Activated CD4-positive, alpha-beta T cell treated with anti-CD3 and anti-CD28 coated beads for 1 hour (primary cell): ENCODE measurements around the gene SMYD2.

Experiments used
- DNase-seq: peaks from one replicate; pipeline ENCODE4 v3.0.0-alpha.2; 2020

SMYD2 gene

GRCh38 chr1:214303141-214303930 is 22.4 kb downstream of the SMYD2 start:
- no peak for DNase-seq

DNA sequence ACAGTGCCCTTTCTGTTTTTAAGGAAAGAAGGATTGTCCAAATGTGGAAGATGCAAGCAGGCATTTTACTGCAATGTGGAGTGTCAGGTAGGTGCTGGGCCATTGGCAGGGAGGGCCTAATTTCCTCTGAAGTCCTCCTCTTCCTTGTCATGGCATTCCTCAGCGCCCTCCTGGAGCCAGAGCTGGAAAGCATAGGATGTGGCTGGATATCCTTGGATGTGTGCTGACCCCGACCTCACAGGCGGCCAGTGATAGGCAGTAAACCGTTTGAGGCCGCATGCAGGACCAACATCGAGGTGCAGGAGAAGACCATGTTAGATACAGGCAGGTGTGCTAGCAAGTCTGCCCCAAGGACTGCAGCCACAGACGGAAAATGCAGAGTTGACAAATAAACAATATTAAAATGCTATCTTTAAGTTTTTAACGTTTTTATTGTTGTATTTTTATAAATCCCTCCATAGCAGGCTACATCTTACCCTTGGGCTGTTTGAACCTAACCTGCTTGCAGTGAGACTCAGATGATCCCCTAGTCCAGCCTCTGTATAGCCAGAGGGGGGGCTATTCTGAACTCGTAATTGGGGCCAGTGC is 24.3 kb downstream of the SMYD2 start:
- no peak for DNase-seq

- DNase-seq, result no peak
These were observed 25.3 kb downstream of the SMYD2 start for GRCh38 chr1:214306269-214306668.

DNA sequence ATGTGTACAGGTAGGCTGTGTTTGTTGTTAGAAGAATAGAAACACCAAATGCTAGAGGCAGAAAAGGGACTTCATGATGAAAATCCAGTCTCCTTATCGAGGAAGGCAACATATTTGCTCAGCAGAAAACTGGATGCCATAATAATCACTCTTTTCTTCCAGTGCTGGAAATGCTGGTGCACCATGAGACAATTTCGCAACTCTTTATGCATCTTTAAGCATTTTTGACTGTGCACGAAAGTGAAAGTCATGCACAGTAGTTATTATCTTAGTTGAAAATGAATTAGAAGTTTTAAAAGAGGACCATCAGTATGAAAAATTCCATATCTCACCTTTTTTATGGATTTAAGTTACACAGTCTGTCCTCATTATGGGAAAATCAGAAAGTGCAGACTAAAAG is 29.1 kb downstream of the SMYD2 start:
- no peak for DNase-seq

DNA sequence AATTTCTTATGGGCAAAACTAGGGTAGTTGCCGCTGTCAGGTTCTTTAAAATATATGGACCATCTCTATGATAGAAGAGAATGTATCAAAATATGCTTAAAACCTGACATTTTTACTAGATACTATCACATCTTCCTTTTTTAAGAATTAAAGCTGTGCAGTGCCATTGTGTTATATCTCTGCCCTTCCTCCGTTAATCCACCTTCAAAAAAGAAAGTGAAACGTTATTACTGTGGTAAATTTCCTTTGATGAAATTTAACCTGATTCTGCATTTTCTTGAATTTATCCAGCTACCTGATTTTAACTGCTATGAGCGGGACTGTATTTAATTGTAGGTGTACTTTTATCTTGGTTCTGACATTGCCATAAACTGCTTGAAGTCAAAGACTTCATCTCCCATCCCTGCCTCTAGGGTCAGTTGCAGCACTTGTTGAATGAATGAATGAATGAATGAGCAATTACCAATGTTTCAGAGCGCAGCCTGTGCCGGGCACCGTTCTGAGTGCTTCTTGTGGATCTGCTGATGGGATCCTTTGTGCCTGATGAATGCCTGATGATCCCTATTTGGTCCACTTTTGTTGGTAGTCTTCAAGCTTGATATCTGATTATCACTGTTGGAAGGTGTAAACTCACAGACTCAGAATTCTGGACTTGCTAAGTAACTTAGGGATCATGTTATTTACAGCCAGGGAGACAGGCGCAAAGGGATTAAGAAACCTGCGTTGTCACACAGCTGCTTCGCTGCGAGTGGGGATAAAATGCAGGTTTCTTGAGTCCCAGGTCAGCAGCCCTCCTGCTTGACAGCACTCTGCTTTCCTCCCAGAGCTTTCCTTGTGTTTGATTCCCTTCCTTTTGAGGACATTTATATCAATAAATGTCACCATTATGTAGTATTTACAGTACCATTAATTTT is 30.1 kb downstream of the SMYD2 start:
- DNase-seq, result no peak

- DNase-seq, result no peak
These were observed 31.6 kb downstream of the SMYD2 start for GRCh38 chr1:214312530-214313051.

DNA sequence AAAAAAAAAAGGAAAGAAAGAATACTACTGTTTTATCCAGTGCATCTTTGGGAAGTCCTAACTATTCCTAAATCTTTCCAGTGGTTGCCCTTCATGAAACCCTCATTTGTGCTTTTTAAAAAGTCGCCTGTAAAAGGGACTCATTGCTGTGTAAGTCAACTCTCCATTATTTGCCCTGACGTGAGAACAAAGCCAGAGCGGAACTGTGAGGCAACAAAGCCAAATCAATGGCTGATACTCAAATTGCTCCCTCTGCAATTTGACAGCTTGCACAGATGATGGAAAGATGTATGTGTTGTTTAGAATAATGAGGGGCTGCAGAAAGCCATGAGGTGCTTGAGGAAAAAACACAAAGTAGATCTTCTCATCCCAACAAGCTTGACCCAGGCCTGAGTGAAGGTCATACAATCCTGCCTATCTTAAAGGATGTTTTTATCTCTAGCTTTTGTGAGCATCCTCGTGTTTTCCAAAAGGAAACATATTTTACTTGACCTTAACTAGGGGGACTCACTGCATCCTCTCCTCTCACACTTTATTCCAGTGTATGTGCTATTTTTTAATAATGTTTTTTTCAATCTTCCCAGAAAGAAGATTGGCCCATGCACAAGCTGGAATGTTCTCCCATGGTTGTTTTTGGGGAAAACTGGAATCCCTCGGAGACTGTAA is 33.4 kb downstream of the SMYD2 start:
- no peak for DNase-seq

- no peak for DNase-seq
These were observed 35.6 kb downstream of the SMYD2 start for GRCh38 chr1:214316593-214316992.

GRCh38 chr1:214317300-214317699 is 36.3 kb downstream of the SMYD2 start:
- DNase-seq, result no peak

- DNase-seq, result no peak
These were observed 36.8 kb downstream of the SMYD2 start for GRCh38 chr1:214317734-214318133.

GRCh38 chr1:214318356-214318755 is 37.4 kb downstream of the SMYD2 start:
- no peak for DNase-seq

DNA sequence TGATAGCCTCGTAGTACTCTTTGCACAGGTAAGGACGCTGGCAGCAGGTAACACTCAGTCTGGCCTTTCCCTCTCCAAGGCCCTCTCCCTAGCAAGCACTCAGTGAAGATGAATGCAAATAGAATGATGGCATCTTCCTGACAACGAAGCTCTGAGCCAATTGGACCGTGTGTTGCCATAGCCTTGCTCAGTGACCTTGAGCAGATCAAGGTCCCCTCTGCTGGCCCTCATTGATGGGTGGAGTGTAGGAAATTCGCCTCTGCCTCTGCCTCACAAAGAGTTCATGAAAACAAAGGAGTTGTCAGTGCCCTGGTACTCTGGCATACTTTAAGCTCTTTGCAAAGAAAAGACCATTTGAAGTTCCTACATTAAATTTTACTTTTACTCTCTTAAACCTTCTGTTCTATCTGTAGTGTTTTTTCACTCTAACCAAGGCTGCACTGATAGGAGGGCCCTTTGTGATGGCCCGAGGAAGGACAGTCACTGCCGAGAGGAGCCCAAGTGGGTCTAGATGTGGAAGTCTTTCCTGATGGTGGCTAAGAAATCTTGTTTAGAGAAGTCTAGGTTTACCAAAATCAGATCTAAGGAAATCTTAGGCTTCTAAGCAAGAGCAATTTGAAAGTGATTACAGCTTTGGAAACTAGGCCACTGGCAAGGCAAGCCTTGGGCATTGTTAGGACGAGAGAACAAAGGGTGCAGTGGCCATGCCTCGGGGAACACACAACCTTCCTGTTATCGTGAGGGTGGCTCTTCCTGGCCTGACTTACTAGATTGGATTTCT is 38.2 kb downstream of the SMYD2 start:
- no peak for DNase-seq

DNA sequence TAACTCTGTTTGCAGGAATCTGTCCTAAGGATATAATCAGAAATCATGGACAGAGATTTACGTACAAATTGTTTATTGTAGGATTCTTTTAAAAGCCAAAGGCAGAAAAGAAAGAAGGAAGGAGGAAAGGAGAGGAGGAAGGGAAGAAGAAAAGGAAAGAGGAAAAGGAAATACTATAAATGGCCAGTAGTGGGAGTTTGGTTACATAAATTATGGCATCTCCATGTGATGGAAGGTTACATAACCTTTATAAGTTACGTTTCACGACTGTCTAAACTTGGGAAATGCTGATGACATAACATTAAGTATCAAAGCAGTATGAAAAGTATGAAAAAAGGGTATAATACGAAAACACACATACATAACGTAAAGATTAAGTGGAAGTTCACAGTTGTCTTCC is 39.0 kb downstream of the SMYD2 start:
- no peak for DNase-seq

- DNase-seq, result no peak
These were observed 40.9 kb downstream of the SMYD2 start for GRCh38 chr1:214321705-214322453.

GRCh38 chr1:214324896-214325800 is 44.2 kb downstream of the SMYD2 start:
- DNase-seq, result no peak

DNA sequence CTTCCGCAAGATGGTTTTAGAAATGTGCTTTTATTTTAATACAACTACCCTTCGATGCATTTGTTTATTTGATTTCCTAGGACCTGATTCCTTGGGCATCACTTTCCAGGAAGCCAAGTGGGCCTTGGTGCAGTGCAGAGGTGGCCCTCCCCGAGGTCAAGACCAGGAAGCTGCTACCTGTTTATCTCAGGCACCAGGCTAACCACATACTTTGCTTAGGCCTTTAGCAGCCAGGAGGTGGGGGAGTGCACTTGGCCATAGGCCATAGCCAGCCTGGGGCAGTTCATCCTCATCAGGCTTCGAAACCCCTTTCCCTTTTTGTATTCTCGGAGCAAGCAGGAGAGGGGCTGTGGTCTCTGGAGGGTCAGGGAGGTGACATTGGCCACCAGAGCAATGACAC is 45.4 kb downstream of the SMYD2 start:
- DNase-seq, result no peak

GRCh38 chr1:214327514-214327913 is 46.6 kb downstream of the SMYD2 start:
- no peak for DNase-seq

DNA sequence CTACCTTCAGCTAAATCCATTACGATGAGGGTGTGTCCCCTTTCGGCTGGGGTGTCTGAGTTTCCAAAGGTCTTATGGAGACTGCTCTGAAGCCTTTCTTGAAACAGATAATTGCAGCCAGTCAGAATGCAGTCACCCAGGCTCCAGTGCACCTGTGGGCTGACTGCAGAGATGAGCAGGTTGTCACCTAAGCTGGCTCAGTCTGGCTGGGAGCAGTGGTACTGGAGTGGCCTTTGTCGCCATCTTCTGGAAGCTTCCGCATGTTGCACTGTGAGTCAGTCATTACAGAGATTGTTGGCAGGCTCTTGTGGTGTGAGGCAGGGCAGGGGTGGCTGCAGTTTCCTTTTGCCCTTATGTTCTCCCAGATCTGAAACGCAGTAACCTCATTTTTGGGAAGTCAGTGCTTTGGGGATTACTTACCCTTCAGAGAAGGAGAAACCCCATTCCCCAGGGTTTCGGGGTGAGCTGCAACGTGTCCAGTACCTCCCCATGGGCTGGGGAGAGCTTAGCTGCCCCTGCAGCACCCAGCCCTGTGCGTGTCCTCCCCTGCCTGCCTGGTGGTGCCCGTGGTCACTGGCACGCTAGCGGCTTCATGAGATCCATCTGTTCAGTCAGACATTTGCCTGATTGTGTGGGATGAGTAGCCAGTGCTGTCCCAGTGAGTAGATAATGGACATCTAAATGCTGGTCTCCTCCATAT is 48.0 kb downstream of the SMYD2 start:
- peak; percentile 67 for DNase-seq

DNA sequence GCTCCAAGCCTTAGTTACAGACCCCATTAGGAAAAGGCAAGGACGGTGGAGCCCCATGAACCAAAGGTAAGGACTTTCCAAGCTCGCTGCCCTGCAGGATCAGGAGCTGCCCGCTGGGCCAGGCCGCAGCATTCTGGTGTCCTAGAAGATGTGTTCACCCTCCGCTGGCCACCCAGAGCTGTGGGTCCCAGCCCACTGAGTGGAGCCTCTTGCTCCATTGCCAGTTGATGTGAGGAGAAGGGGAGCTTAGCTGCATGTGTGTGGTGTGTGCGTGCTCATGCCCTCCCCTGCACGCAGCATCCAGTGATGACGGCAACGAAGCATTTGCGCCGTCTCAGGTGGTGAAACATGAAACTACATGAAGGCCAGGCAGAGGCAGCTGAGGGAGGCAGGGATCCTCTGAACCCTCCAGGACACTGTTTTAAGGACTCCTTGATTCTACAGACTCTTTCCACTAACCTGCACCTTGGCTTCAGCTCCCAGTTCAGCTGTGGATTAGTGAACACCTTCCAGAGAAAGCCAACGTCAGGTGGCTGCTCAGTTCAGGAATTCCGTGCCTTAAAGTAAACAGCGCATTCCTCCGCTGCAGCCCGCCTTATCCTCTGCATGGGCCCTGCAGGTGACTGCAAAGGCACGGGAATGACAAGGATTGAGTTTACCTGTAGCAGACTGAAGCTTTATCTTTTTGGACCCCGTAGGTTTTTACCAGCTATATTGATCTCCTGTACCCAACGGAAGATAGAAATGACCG is 48.7 kb downstream of the SMYD2 start:
- DNase-seq, result no peak
